ENCODE data around the gene THSD4.

- TF ChIP-seq POLR2A (IDR thresholded peaks at IDR 0.05) (no peak), CTCF (IDR thresholded peaks at IDR 0.05) (no peak), POLR2AphosphoS5 (IDR thresholded peaks at IDR 0.05) (peak in 1 of 4 donors; percentile 21)
Observed at GRCh38 chr15:71294911-71295602, 179.8 kb downstream of the THSD4 start.

Measured in sigmoid colon (tissue), 4 donors.